ENCODE measurements around the gene VPS18. TPM values are rescaled to one million over a fixed set of nuclear protein-coding genes. Genes with fewer than 3 reads are reported as not detected.

Gene VPS18
- total RNA-seq, 1 experiment from 2014 or later, result 9.6 TPM

GRCh38 chr15:40879609-40880008, 14.6 kb upstream of the VPS18 start:
- CTCF ChIA-PET, result interaction anchor here (0.6 to 2.1 kb wide), 6 partner anchors 11 to 77 kb away, joined by 3 to 13 read pairs (median 6); no protein-coding TSS in a partner anchor
- DNase-seq, result no peak
- H3K4me1 ChIP-seq (replicated peaks; ENCODE audit: insufficient read depth), result peaks cover 33% of the 10 kb centered on the region
- no peak overlapping the region for H2AFZ ChIP-seq
- TF ChIP-seq CTCF (conservative IDR thresholded peaks at IDR 0.05), result no peak
- no peaks in the 10 kb centered on the region for H3K36me3 ChIP-seq (ENCODE audit: low read depth)
- H3K79me2 ChIP-seq (ENCODE audit: low read depth), result no peaks in the 10 kb centered on the region
- H3K9me3 ChIP-seq (ENCODE audit: insufficient read depth, low read depth), result no peaks in the 10 kb centered on the region
- no peaks in the 10 kb centered on the region for H3K27me3 ChIP-seq (ENCODE audit: insufficient read depth, low read depth)
- no peaks in the 10 kb centered on the region for H3K9me2 ChIP-seq (ENCODE audit: insufficient read depth)
- H3K27ac ChIP-seq, result peak overlapping the region; percentile 82
- no TSS peak for BruUV-seq (replicated peaks)
- POLR2A ChIA-PET (ENCODE audit: unreplicated experiment), result interaction anchor here (0.7 kb wide), 1 partner anchor 22 kb away, joined by 5 read pairs; no protein-coding TSS in a partner anchor
- H3F3A ChIP-seq (ENCODE audit: insufficient read depth, low read depth), result peaks cover 32% of the 10 kb centered on the region
- H4K20me1 ChIP-seq (ENCODE audit: insufficient read depth), result no peaks in the 10 kb centered on the region
- no peak overlapping the region for H3K4me3 ChIP-seq
- H3K4me2 ChIP-seq, result peak overlapping the region; percentile 69
- intact Hi-C loops (cut with micrococcal nuclease; ENCODE audit: unreplicated experiment), result loop anchor here (10.0 kb wide), 1 partner anchor 775 kb away; the partner anchor contains the start of gene BMF

GRCh38 chr15:40881351-40881750, 12.9 kb upstream of the VPS18 start:
- no peak overlapping the region for H3K27ac ChIP-seq
- H4K20me1 ChIP-seq (ENCODE audit: insufficient read depth), result no peaks in the 10 kb centered on the region
- no peak for DNase-seq
- no peak overlapping the region for H2AFZ ChIP-seq
- H3K79me2 ChIP-seq (ENCODE audit: low read depth), result no peaks in the 10 kb centered on the region
- CTCF ChIA-PET, result no interaction called here
- no peaks in the 10 kb centered on the region for H3K27me3 ChIP-seq (ENCODE audit: insufficient read depth, low read depth)
- BruUV-seq (replicated peaks), result no TSS peak
- POLR2A ChIA-PET (ENCODE audit: unreplicated experiment), result interaction anchor here (0.6 kb wide), 1 partner anchor 14 kb away, joined by 4 read pairs; no protein-coding TSS in a partner anchor
- no peak overlapping the region for H3K4me2 ChIP-seq
- intact Hi-C loops (cut with micrococcal nuclease; ENCODE audit: unreplicated experiment), result no loop called here
- peaks cover 24% of the 10 kb centered on the region for H3K4me1 ChIP-seq (replicated peaks; ENCODE audit: insufficient read depth)
- no peaks in the 10 kb centered on the region for H3K9me3 ChIP-seq (ENCODE audit: insufficient read depth, low read depth)
- TF ChIP-seq CTCF (conservative IDR thresholded peaks at IDR 0.05), result no peak
- TF ChIP-seq EZH2 (IDR thresholded peaks at IDR 0.05; ENCODE audit: low read depth), result no peak
- H3K9me2 ChIP-seq (ENCODE audit: insufficient read depth), result no peaks in the 10 kb centered on the region
- H3K36me3 ChIP-seq (ENCODE audit: low read depth), result no peaks in the 10 kb centered on the region
- no peak overlapping the region for H3K4me3 ChIP-seq
- H3F3A ChIP-seq (ENCODE audit: insufficient read depth, low read depth), result peaks cover 26% of the 10 kb centered on the region

GRCh38 chr15:40886586-40886985, 7.7 kb upstream of the VPS18 start:
- no peak overlapping the region for H2AFZ ChIP-seq
- H3K27ac ChIP-seq, result no peak overlapping the region
- ChIA-PET POLR2A (ENCODE audit: unreplicated experiment) (no interaction called here), CTCF (interaction anchor here (1.0 kb wide), 1 partner anchor 28 kb away, joined by 9 read pairs; no protein-coding TSS in a partner anchor)
- H3K79me2 ChIP-seq (ENCODE audit: low read depth), result no peaks in the 10 kb centered on the region
- H3K36me3 ChIP-seq (ENCODE audit: low read depth), result no peaks in the 10 kb centered on the region
- TF ChIP-seq CTCF (conservative IDR thresholded peaks at IDR 0.05) (no peak), EZH2 (IDR thresholded peaks at IDR 0.05; ENCODE audit: low read depth) (no peak)
- H3K4me3 ChIP-seq, result no peak overlapping the region
- no peaks in the 10 kb centered on the region for H3K9me2 ChIP-seq (ENCODE audit: insufficient read depth)
- H3K4me2 ChIP-seq, result no peak overlapping the region
- H3K9me3 ChIP-seq (ENCODE audit: insufficient read depth, low read depth), result no peaks in the 10 kb centered on the region
- intact Hi-C loops (cut with micrococcal nuclease; ENCODE audit: unreplicated experiment), result no loop called here
- no peaks in the 10 kb centered on the region for H4K20me1 ChIP-seq (ENCODE audit: insufficient read depth)
- H3K4me1 ChIP-seq (replicated peaks; ENCODE audit: insufficient read depth), result 0 out of 2 replicates have a peak, but pooled peaks cover 3% of the 10 kb centered on the region
- no peaks in the 10 kb centered on the region for H3F3A ChIP-seq (ENCODE audit: insufficient read depth, low read depth)
- BruUV-seq (replicated peaks), result no TSS peak
- DNase-seq, result no peak
- H3K27me3 ChIP-seq (ENCODE audit: insufficient read depth, low read depth), result no peaks in the 10 kb centered on the region

Data from PC-9 (cell line).